ENCODE results near the gene UBC.
A peak's percentile ranks its signal among the peaks of the same experiment; 100 is the strongest.

The UBC gene

DNA sequence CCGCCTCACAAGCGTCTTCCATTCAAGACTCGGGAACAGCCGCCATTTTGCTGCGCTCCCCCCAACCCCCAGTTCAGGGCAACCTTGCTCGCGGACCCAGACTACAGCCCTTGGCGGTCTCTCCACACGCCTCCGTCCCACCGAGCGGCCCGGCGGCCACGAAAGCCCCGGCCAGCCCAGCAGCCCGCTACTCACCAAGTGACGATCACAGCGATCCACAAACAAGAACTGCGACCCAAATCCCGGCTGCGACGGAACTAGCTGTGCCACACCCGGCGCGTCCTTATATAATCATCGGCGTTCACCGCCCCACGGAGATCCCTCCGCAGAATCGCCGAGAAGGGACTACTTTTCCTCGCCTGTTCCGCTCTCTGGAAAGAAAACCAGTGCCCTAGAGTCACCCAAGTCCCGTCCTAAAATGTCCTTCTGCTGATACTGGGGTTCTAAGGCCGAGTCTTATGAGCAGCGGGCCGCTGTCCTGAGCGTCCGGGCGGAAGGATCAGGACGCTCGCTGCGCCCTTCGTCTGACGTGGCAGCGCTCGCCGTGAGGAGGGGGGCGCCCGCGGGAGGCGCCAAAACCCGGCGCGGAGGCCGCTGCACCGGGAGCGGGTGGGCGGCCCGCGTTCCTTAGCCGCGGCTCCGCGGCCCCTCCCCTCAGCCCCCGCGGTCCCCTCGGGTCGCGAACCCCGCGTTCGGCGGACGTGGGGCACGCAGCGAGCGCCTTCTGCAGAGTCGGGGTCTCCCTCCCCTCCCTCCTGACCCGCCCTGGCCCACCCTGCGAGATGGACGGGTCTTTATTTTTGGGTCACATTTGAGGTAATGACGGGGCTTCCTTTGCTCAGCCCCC lies at the start of gene UBC:
TSS of gene UBC (minus strand) at position 259 of the 847 bp plus-strand sequence. CDS start 879 bp downstream, outside the sequence.
- 0 out of 2 replicates have a peak, but pooled peaks have one; percentile 9 for TF ChIP-seq CREB5 (CRISPR knock-in tag; IDR thresholded peaks at IDR 0.05; ENCODE audit: low read depth)
- TF ChIP-seq GLIS3 (CRISPR knock-in tag; IDR thresholded peaks at IDR 0.05): no peak
- peak; percentile 12; the same call in 1 of the 2 replicates for TF ChIP-seq PATZ1 (CRISPR knock-in tag; IDR thresholded peaks at IDR 0.05; ENCODE audit: borderline replicate concordance)
- TF ChIP-seq SNAI2 (CRISPR knock-in tag; IDR thresholded peaks at IDR 0.05): 0 out of 2 replicates have a peak, but pooled peaks have one; percentile 22
- TF ChIP-seq, protein P1, sequence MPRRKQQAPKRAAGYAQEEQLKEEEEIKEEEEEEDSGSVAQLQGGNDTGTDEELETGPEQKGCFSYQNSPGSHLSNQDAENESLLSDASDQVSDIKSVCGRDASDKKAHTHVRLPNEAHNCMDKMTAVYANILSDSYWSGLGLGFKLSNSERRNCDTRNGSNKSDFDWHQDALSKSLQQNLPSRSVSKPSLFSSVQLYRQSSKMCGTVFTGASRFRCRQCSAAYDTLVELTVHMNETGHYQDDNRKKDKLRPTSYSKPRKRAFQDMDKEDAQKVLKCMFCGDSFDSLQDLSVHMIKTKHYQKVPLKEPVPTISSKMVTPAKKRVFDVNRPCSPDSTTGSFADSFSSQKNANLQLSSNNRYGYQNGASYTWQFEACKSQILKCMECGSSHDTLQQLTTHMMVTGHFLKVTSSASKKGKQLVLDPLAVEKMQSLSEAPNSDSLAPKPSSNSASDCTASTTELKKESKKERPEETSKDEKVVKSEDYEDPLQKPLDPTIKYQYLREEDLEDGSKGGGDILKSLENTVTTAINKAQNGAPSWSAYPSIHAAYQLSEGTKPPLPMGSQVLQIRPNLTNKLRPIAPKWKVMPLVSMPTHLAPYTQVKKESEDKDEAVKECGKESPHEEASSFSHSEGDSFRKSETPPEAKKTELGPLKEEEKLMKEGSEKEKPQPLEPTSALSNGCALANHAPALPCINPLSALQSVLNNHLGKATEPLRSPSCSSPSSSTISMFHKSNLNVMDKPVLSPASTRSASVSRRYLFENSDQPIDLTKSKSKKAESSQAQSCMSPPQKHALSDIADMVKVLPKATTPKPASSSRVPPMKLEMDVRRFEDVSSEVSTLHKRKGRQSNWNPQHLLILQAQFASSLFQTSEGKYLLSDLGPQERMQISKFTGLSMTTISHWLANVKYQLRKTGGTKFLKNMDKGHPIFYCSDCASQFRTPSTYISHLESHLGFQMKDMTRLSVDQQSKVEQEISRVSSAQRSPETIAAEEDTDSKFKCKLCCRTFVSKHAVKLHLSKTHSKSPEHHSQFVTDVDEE (CRISPR knock-in tag; IDR thresholded peaks at IDR 0.05): peak; percentile 41; the same call in 1 of the 2 replicates
- TF ChIP-seq BACH2 (CRISPR knock-in tag; IDR thresholded peaks at IDR 0.05; ENCODE audit: borderline replicate concordance): no peak
- no peak for TF ChIP-seq OSR1 (CRISPR knock-in tag; IDR thresholded peaks at IDR 0.05)
- TF ChIP-seq ZNF8 (CRISPR knock-in tag; IDR thresholded peaks at IDR 0.05): no peak
- TF ChIP-seq ISL1 (CRISPR knock-in tag; IDR thresholded peaks at IDR 0.05): no peak
- TF ChIP-seq TOX (CRISPR knock-in tag; IDR thresholded peaks at IDR 0.05; ENCODE audit: borderline replicate concordance): peak; percentile 73; the same call in 1 of the 2 replicates
- no peak for TF ChIP-seq ARNTL (CRISPR knock-in tag; IDR thresholded peaks at IDR 0.05; ENCODE audit: borderline replicate concordance, low read depth)
- no peak; the same call in 1 of the 2 replicates for TF ChIP-seq RARB (CRISPR knock-in tag; IDR thresholded peaks at IDR 0.05)
- peak; percentile 49; the same call in 1 of the 2 replicates for TF ChIP-seq ZNF70 (CRISPR knock-in tag; IDR thresholded peaks at IDR 0.05)
- TF ChIP-seq ZC3H10 (CRISPR knock-in tag; IDR thresholded peaks at IDR 0.05): no peak
- TF ChIP-seq ZFP30 (CRISPR knock-in tag; IDR thresholded peaks at IDR 0.05): no peak
- TF ChIP-seq, protein P2, sequence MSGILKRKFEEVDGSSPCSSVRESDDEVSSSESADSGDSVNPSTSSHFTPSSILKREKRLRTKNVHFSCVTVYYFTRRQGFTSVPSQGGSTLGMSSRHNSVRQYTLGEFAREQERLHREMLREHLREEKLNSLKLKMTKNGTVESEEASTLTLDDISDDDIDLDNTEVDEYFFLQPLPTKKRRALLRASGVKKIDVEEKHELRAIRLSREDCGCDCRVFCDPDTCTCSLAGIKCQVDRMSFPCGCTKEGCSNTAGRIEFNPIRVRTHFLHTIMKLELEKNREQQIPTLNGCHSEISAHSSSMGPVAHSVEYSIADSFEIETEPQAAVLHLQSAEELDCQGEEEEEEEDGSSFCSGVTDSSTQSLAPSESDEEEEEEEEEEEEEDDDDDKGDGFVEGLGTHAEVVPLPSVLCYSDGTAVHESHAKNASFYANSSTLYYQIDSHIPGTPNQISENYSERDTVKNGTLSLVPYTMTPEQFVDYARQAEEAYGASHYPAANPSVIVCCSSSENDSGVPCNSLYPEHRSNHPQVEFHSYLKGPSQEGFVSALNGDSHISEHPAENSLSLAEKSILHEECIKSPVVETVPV (CRISPR knock-in tag; IDR thresholded peaks at IDR 0.05): peak; percentile 67
- TF ChIP-seq ESRRG (CRISPR knock-in tag; IDR thresholded peaks at IDR 0.05): no peak
- no peak for TF ChIP-seq PPARA (CRISPR knock-in tag; IDR thresholded peaks at IDR 0.05; ENCODE audit: borderline replicate concordance)
- no peak for TF ChIP-seq ZNF565 (CRISPR knock-in tag; conservative IDR thresholded peaks at IDR 0.05; ENCODE audit: low read depth)
- peak; percentile 36; the same call in 1 of the 2 replicates for TF ChIP-seq TCF4 (CRISPR knock-in tag; IDR thresholded peaks at IDR 0.05; ENCODE audit: borderline replicate concordance)
- TF ChIP-seq CSDC2 (CRISPR knock-in tag; IDR thresholded peaks at IDR 0.05): no peak
- TF ChIP-seq ZFP3 (CRISPR knock-in tag; IDR thresholded peaks at IDR 0.05): 0 out of 2 replicates have a peak, but pooled peaks have one; percentile 57
- peak; percentile 98 for TF ChIP-seq POU6F1 (CRISPR knock-in tag; IDR thresholded peaks at IDR 0.05; ENCODE audit: borderline replicate concordance, low read depth)
- ATAC-seq: peak; percentile 13

All from SK-N-SH treated with all-trans-retinoic acid at 6 μM for 48 hours (cell line).